Liver (tissue), 9 donors: ENCODE data around the gene TPRX1. TPM values are rescaled to one million over a fixed set of nuclear protein-coding genes. Genes with fewer than 3 reads are reported as not detected.

Experiments
- DNase-seq: peaks from one replicate; pipeline ENCODE4 v3.0.0-alpha.2; 2017; ENCODE audit warnings: low spot score
- H3K27ac ChIP-seq, 2 donors: one replicate each; pipeline ENCODE4 v1.7.0; 2013; ENCODE audit warnings: inconsistent platforms in 2 of 2, low read length in 2 of 2, control low read depth in 1 of 2, low read depth in 1 of 2, mild to moderate bottlenecking in 1 of 2
- H3K27me3 ChIP-seq, 4 donors: one replicate each; pipeline versions ENCODE4 v1.6.1 to v1.7.0; 2013; ENCODE audit warnings: low read length in 3 of 4, inconsistent platforms in 1 of 4, mild to moderate bottlenecking in 1 of 4, moderate library complexity in 1 of 4; ENCODE audit not compliant: control insufficient read depth in 4 of 4, insufficient read depth in 4 of 4
- H3K36me3 ChIP-seq, 4 donors: one replicate each; pipeline versions ENCODE4 v1.6.1 to v1.7.0; 2013; ENCODE audit warnings: low read length in 3 of 4, mild to moderate bottlenecking in 3 of 4, low read depth in 1 of 4, moderate library complexity in 1 of 4; ENCODE audit not compliant: control insufficient read depth in 4 of 4, insufficient read depth in 3 of 4
- H3K4me1 ChIP-seq, 4 donors: one replicate each; pipeline versions ENCODE4 v1.6.1 to v1.7.0; 2013; ENCODE audit warnings: low read length in 3 of 4, mild to moderate bottlenecking in 3 of 4, moderate library complexity in 1 of 4; ENCODE audit not compliant: control insufficient read depth in 4 of 4, insufficient read depth in 4 of 4
- H3K4me3 ChIP-seq, 3 donors: one replicate each; pipeline versions ENCODE4 v1.6.1 to v1.7.0; 2013; ENCODE audit warnings: low read length in 3 of 3, control low read depth in 1 of 3, low read depth in 1 of 3, mild to moderate bottlenecking in 1 of 3
- H3K9ac ChIP-seq, 2 donors: one replicate each; pipeline ENCODE4 v1.7.0; 2013; ENCODE audit warnings: low read length in 2 of 2, mild to moderate bottlenecking in 2 of 2, moderate library complexity in 2 of 2, control low read depth in 1 of 2, low read depth in 1 of 2
- H3K9me3 ChIP-seq, 4 donors: one replicate each; pipeline versions ENCODE4 v1.6.1 to v1.7.0; 2013; ENCODE audit warnings: low read length in 3 of 4; ENCODE audit not compliant: control insufficient read depth in 4 of 4
- EGR1 ChIP-seq, 2 donors: IDR thresholded peaks; 2 replicates each; pipeline ENCODE4 v1.6.1; 2016 to 2018; ENCODE audit warnings: antibody characterized with exemption in 2 of 2, low read depth in 2 of 2
- FOXA1 ChIP-seq: IDR thresholded peaks from 2 replicates; pipeline ENCODE4 v1.6.1; 2016; ENCODE audit warnings: antibody characterized with exemption
- FOXA2 ChIP-seq: IDR thresholded peaks from 2 replicates; pipeline ENCODE4 v1.6.1; 2016; ENCODE audit warnings: antibody characterized with exemption
- GABPA ChIP-seq, 2 donors: IDR thresholded peaks in 1 of 2; conservative IDR thresholded peaks in 1 of 2; 2 replicates each; pipeline ENCODE4 v1.6.1; 2016; ENCODE audit warnings: antibody characterized with exemption in 2 of 2, mild to moderate bottlenecking in 1 of 2, moderate library complexity in 1 of 2
- JUND ChIP-seq, 2 donors: IDR thresholded peaks; 2 replicates each; pipeline ENCODE4 v1.6.1; 2016; ENCODE audit warnings: antibody characterized with exemption in 2 of 2
- NR2F2 ChIP-seq: IDR thresholded peaks from 2 replicates; pipeline ENCODE4 v1.6.1; 2016; ENCODE audit warnings: antibody characterized with exemption
- RAD21 ChIP-seq, 2 donors: IDR thresholded peaks; 2 replicates each; pipeline ENCODE4 v1.6.1; 2016; ENCODE audit warnings: antibody characterized with exemption in 2 of 2, mild to moderate bottlenecking in 2 of 2
- RXRA ChIP-seq, 2 donors: IDR thresholded peaks; 2 replicates each; pipeline ENCODE4 v1.6.1; 2017 to 2018; ENCODE audit warnings: antibody characterized with exemption in 2 of 2, mild to moderate bottlenecking in 1 of 2
- SP1 ChIP-seq: IDR thresholded peaks from 2 replicates; pipeline ENCODE4 v1.6.1; 2018; ENCODE audit warnings: antibody characterized with exemption, mild to moderate bottlenecking
- TAF1 ChIP-seq: conservative IDR thresholded peaks from 2 replicates; pipeline ENCODE4 v1.6.1; 2016; ENCODE audit warnings: antibody characterized with exemption, mild to moderate bottlenecking
- YY1 ChIP-seq: IDR thresholded peaks from 2 replicates; pipeline ENCODE4 v1.6.1; 2016; ENCODE audit warnings: antibody characterized with exemption, mild to moderate bottlenecking
- WGBS: extraction: QIAGEN DNeasy Blood & Tissue Kit; methylation state at CpG from one replicate; pipeline ENCODE4 v1.1.7; 2013; 5-methylcytosine and 5-hydroxymethylcytosine counted together
- polyA plus RNA-seq, 2 donors: library from polyadenylated mRNA; stranded (reverse) in 1 of 2; unstranded in 1 of 2; fragments of 200-250 nt in 1 of 2; fragments of >200 nt in 1 of 2; fragmentation: Nextera tagmentation in 1 of 2; extraction: Ambion mirVana in 1 of 2; gene quantifications; one replicate each; pipeline versions ENCODE4 v1.2.1 to v1.2.3, GENCODE V29; 2013 to 2015
- total RNA-seq, 2 donors: library from RNA; depleted of rRNA; stranded (reverse); fragments of >200 nt; gene quantifications; one replicate each; pipeline ENCODE4 v1.2.3, GENCODE V29; 2014
- TF ChIP-seq, protein P1 (sequence below): IDR thresholded peaks from 2 replicates; pipeline ENCODE4 v1.6.1; 2016; ENCODE audit warnings: antibody characterized with exemption
- TF ChIP-seq, protein P2 (sequence below): IDR thresholded peaks from 2 replicates; pipeline ENCODE4 v1.6.1; 2016; ENCODE audit warnings: antibody characterized with exemption
- TF ChIP-seq, protein P3 (sequence below): fragments of 150-350 bp; IDR thresholded peaks from 2 replicates; pipeline ENCODE4 v1.5.1; 2017; ENCODE audit warnings: improper control_type of control experiment, low read depth, low read length; ENCODE audit not compliant: missing input control
- TF ChIP-seq, protein P4 (sequence below): IDR thresholded peaks from 2 replicates; pipeline ENCODE4 v1.6.1; 2016; ENCODE audit warnings: antibody characterized with exemption
- TF ChIP-seq, protein P5 (sequence below): IDR thresholded peaks from 2 replicates; pipeline ENCODE4 v1.6.1; 2016; ENCODE audit warnings: antibody characterized with exemption, mild to moderate bottlenecking
- donor health status: healthy.
- donor health status: healthy.
- donor health status: healthy.
- donor health status: healthy.
- donor health status: healthy.

Gene TPRX1
- total and polyA plus RNA-seq, 4 donors: not detected

DNA sequence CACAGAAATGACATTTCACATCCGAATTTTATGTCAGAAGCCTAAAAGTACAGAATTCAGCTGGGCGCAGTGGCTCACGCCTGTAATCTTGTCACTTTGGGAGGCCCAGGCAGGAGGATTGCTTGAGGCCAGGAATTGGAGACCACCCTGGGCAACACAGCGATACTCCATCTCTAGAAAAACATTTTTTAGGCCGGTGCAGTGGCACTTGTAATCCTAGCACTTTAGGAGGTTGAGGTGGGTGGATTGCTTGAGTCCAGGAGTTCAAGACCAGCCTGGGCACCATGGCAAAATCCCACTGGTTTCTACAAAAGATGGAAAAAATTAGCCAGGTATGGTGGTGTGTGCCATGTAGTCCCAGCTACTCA, 43.7 kb downstream of the TPRX1 start:
- peaks cover 0 to 30% (median 21%) of the 10 kb centered on the region in 4 donors for H3K4me1 ChIP-seq
- TF ChIP-seq YY1 (no peak), JUND (IDR thresholded peaks at IDR 0.05) (no peak), GABPA (IDR thresholded peaks at IDR 0.05 in 1 of 2, conservative IDR thresholded peaks at IDR 0.05 in 1 of 2) (no peak), EGR1 (IDR thresholded peaks at IDR 0.05; ENCODE audit: low read depth in 2 of 2) (no peak)
- TF ChIP-seq, protein P1, sequence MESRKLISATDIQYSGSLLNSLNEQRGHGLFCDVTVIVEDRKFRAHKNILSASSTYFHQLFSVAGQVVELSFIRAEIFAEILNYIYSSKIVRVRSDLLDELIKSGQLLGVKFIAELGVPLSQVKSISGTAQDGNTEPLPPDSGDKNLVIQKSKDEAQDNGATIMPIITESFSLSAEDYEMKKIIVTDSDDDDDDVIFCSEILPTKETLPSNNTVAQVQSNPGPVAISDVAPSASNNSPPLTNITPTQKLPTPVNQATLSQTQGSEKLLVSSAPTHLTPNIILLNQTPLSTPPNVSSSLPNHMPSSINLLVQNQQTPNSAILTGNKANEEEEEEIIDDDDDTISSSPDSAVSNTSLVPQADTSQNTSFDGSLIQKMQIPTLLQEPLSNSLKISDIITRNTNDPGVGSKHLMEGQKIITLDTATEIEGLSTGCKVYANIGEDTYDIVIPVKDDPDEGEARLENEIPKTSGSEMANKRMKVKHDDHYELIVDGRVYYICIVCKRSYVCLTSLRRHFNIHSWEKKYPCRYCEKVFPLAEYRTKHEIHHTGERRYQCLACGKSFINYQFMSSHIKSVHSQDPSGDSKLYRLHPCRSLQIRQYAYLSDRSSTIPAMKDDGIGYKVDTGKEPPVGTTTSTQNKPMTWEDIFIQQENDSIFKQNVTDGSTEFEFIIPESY: no peak
- no peaks in the 10 kb centered on the region for H3K27me3 ChIP-seq
- H3K4me3 ChIP-seq: no peak overlapping the region
- DNase-seq: no peak
- H3K9ac ChIP-seq: no peak overlapping the region
- H3K27ac ChIP-seq: no peak overlapping the region
- H3K9me3 ChIP-seq: no peaks in the 10 kb centered on the region
- WGBS: 78% methylated on average over 5 of the region's 5 CpGs
- peaks cover 4 to 16% (median 8%) of the 10 kb centered on the region in 4 donors for H3K36me3 ChIP-seq

DNA sequence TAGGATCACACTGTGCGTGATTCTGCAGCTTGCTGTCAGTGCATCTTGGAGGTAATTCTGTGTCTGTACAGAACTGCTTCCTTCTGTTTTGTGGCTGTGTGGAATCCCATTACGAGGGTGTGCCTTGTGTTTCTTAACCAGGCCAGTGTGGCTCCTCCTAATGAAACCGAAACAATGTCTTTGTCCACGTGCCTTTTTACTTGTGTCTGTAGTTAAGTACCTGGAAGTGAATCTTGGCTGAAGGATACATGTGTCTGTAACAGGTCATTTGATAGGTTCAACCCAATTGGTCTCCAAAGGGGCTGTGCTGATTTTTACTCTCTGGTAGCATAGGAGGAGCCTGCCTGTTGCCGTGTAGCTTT, 45.9 kb downstream of the TPRX1 start:
- Histone ChIP-seq H3K36me3 (peaks cover 8 to 34% (median 13%) of the 10 kb centered on the region in 4 donors), H3K27ac (no peak overlapping the region), H3K4me1 (peaks cover 0 to 28% (median 22%) of the 10 kb centered on the region in 4 donors), H3K4me3 (no peak overlapping the region), H3K9ac (no peak overlapping the region), H3K27me3 (no peaks in the 10 kb centered on the region), H3K9me3 (no peaks in the 10 kb centered on the region)
- WGBS: 79% methylated on average over 5 of the region's 5 CpGs
- no peak for DNase-seq
- no peak for TF ChIP-seq FOXA2
- TF ChIP-seq GABPA (IDR thresholded peaks at IDR 0.05 in 1 of 2, conservative IDR thresholded peaks at IDR 0.05 in 1 of 2): no peak
- TF ChIP-seq JUND (IDR thresholded peaks at IDR 0.05): no peak
- no peak for TF ChIP-seq YY1
- TF ChIP-seq RXRA (IDR thresholded peaks at IDR 0.05): no peak
- TF ChIP-seq, protein P2, sequence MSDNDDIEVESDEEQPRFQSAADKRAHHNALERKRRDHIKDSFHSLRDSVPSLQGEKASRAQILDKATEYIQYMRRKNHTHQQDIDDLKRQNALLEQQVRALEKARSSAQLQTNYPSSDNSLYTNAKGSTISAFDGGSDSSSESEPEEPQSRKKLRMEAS: no peak
- TF ChIP-seq, protein P1: no peak
- TF ChIP-seq, protein P3, sequence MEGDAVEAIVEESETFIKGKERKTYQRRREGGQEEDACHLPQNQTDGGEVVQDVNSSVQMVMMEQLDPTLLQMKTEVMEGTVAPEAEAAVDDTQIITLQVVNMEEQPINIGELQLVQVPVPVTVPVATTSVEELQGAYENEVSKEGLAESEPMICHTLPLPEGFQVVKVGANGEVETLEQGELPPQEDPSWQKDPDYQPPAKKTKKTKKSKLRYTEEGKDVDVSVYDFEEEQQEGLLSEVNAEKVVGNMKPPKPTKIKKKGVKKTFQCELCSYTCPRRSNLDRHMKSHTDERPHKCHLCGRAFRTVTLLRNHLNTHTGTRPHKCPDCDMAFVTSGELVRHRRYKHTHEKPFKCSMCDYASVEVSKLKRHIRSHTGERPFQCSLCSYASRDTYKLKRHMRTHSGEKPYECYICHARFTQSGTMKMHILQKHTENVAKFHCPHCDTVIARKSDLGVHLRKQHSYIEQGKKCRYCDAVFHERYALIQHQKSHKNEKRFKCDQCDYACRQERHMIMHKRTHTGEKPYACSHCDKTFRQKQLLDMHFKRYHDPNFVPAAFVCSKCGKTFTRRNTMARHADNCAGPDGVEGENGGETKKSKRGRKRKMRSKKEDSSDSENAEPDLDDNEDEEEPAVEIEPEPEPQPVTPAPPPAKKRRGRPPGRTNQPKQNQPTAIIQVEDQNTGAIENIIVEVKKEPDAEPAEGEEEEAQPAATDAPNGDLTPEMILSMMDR: no peak
- TF ChIP-seq, protein P4, sequence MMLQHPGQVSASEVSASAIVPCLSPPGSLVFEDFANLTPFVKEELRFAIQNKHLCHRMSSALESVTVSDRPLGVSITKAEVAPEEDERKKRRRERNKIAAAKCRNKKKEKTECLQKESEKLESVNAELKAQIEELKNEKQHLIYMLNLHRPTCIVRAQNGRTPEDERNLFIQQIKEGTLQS: no peak
- no peak for TF ChIP-seq TAF1
- TF ChIP-seq EGR1 (IDR thresholded peaks at IDR 0.05; ENCODE audit: low read depth in 2 of 2): no peak
- TF ChIP-seq FOXA1: no peak
- TF ChIP-seq SP1: no peak
- no peak for TF ChIP-seq NR2F2
- TF ChIP-seq RAD21 (IDR thresholded peaks at IDR 0.05): no peak
- TF ChIP-seq, protein P5, sequence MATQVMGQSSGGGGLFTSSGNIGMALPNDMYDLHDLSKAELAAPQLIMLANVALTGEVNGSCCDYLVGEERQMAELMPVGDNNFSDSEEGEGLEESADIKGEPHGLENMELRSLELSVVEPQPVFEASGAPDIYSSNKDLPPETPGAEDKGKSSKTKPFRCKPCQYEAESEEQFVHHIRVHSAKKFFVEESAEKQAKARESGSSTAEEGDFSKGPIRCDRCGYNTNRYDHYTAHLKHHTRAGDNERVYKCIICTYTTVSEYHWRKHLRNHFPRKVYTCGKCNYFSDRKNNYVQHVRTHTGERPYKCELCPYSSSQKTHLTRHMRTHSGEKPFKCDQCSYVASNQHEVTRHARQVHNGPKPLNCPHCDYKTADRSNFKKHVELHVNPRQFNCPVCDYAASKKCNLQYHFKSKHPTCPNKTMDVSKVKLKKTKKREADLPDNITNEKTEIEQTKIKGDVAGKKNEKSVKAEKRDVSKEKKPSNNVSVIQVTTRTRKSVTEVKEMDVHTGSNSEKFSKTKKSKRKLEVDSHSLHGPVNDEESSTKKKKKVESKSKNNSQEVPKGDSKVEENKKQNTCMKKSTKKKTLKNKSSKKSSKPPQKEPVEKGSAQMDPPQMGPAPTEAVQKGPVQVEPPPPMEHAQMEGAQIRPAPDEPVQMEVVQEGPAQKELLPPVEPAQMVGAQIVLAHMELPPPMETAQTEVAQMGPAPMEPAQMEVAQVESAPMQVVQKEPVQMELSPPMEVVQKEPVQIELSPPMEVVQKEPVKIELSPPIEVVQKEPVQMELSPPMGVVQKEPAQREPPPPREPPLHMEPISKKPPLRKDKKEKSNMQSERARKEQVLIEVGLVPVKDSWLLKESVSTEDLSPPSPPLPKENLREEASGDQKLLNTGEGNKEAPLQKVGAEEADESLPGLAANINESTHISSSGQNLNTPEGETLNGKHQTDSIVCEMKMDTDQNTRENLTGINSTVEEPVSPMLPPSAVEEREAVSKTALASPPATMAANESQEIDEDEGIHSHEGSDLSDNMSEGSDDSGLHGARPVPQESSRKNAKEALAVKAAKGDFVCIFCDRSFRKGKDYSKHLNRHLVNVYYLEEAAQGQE: no peak
